Measurements from ENCODE around the gene PNPT1.
"Not testable (repeated sequence)": the region's sequence is repeated elsewhere in the genome, so short reads cannot be mapped to it uniquely, and the experiment has no call there.

GRCh38 chr2:55692740-55693139 lies 904 bp downstream of the PNPT1 start:
- TF ChIP-seq CTCF, POLR2A (IDR thresholded peaks at IDR 0.05): not testable (repeated sequence)
